ENCODE data around the gene ABR. TPM values are rescaled to one million over a fixed set of nuclear protein-coding genes. Genes with fewer than 3 reads are reported as not detected.
"Not testable (repeated sequence)": the region's sequence is repeated elsewhere in the genome, so short reads cannot be mapped to it uniquely, and the experiment has no call there.

The ABR gene
- total RNA-seq, 1 donor from 2014 or later: 76.6 TPM

- no peaks in the 10 kb centered on the region for H3K36me3 Mint-ChIP-seq (ENCODE audit: low read depth, unreplicated experiment)
- no peak for TF ChIP-seq CTCF (IDR thresholded peaks at IDR 0.05; ENCODE audit: unreplicated experiment)
- peaks cover 2% of the 10 kb centered on the region for H3K4me1 Mint-ChIP-seq (ENCODE audit: unreplicated experiment)
- peaks cover 8% of the 10 kb centered on the region for H3K27me3 Mint-ChIP-seq (ENCODE audit: unreplicated experiment)
- DNase-seq (ENCODE audit: low spot score): no peak
- no peaks in the 10 kb centered on the region for H3K9me3 Mint-ChIP-seq (ENCODE audit: unreplicated experiment)
- peak overlapping the region; percentile 51 for H3K27ac Mint-ChIP-seq (ENCODE audit: unreplicated experiment)
- no peak overlapping the region for H3K4me3 Mint-ChIP-seq (ENCODE audit: unreplicated experiment)
These were observed 22.5 kb upstream of the ABR start for GRCh38 chr17:1202291-1202690.

- peaks cover 6% of the 10 kb centered on the region for H3K27me3 Mint-ChIP-seq (ENCODE audit: unreplicated experiment)
- no peaks in the 10 kb centered on the region for H3K9me3 Mint-ChIP-seq (ENCODE audit: unreplicated experiment)
- H3K4me3 Mint-ChIP-seq (ENCODE audit: unreplicated experiment): no peak overlapping the region
- no peaks in the 10 kb centered on the region for H3K36me3 Mint-ChIP-seq (ENCODE audit: low read depth, unreplicated experiment)
- H3K27ac Mint-ChIP-seq (ENCODE audit: unreplicated experiment): no peak overlapping the region
- H3K4me1 Mint-ChIP-seq (ENCODE audit: unreplicated experiment): peaks cover 2% of the 10 kb centered on the region
- TF ChIP-seq CTCF (IDR thresholded peaks at IDR 0.05; ENCODE audit: unreplicated experiment): no peak
- DNase-seq (ENCODE audit: low spot score): no peak
These were observed 21.4 kb upstream of the ABR start for GRCh38 chr17:1201132-1201702.

- not testable (repeated sequence) for H3K36me3 Mint-ChIP-seq (ENCODE audit: low read depth, unreplicated experiment); DNase-seq (ENCODE audit: low spot score); H3K27ac Mint-ChIP-seq (ENCODE audit: unreplicated experiment); H3K4me3 Mint-ChIP-seq (ENCODE audit: unreplicated experiment); H3K27me3 Mint-ChIP-seq (ENCODE audit: unreplicated experiment); H3K4me1 Mint-ChIP-seq (ENCODE audit: unreplicated experiment); H3K9me3 Mint-ChIP-seq (ENCODE audit: unreplicated experiment)
These were observed 19.5 kb upstream of the ABR start for GRCh38 chr17:1199271-1199743.

GRCh38 chr17:1197781-1198490 is 18.2 kb upstream of the ABR start:
- no peak for TF ChIP-seq CTCF (IDR thresholded peaks at IDR 0.05; ENCODE audit: unreplicated experiment)
- H3K4me3 Mint-ChIP-seq (ENCODE audit: unreplicated experiment): no peak overlapping the region
- H3K9me3 Mint-ChIP-seq (ENCODE audit: unreplicated experiment): no peaks in the 10 kb centered on the region
- DNase-seq (ENCODE audit: low spot score): no peak
- no peak overlapping the region for H3K27ac Mint-ChIP-seq (ENCODE audit: unreplicated experiment)
- no peaks in the 10 kb centered on the region for H3K36me3 Mint-ChIP-seq (ENCODE audit: low read depth, unreplicated experiment)
- H3K27me3 Mint-ChIP-seq (ENCODE audit: unreplicated experiment): no peaks in the 10 kb centered on the region
- peaks cover 5% of the 10 kb centered on the region for H3K4me1 Mint-ChIP-seq (ENCODE audit: unreplicated experiment)

GRCh38 chr17:1197379-1197778 is 17.6 kb upstream of the ABR start:
- H3K4me1 Mint-ChIP-seq (ENCODE audit: unreplicated experiment): peaks cover 5% of the 10 kb centered on the region
- H3K36me3 Mint-ChIP-seq (ENCODE audit: low read depth, unreplicated experiment): no peaks in the 10 kb centered on the region
- no peak overlapping the region for H3K4me3 Mint-ChIP-seq (ENCODE audit: unreplicated experiment)
- H3K9me3 Mint-ChIP-seq (ENCODE audit: unreplicated experiment): no peaks in the 10 kb centered on the region
- peaks cover 2% of the 10 kb centered on the region for H3K27me3 Mint-ChIP-seq (ENCODE audit: unreplicated experiment)
- H3K27ac Mint-ChIP-seq (ENCODE audit: unreplicated experiment): no peak overlapping the region
- no peak for TF ChIP-seq CTCF (IDR thresholded peaks at IDR 0.05; ENCODE audit: unreplicated experiment)
- DNase-seq (ENCODE audit: low spot score): no peak
